Measurements from ENCODE around the gene DSG3.

Gene DSG3, protein sequence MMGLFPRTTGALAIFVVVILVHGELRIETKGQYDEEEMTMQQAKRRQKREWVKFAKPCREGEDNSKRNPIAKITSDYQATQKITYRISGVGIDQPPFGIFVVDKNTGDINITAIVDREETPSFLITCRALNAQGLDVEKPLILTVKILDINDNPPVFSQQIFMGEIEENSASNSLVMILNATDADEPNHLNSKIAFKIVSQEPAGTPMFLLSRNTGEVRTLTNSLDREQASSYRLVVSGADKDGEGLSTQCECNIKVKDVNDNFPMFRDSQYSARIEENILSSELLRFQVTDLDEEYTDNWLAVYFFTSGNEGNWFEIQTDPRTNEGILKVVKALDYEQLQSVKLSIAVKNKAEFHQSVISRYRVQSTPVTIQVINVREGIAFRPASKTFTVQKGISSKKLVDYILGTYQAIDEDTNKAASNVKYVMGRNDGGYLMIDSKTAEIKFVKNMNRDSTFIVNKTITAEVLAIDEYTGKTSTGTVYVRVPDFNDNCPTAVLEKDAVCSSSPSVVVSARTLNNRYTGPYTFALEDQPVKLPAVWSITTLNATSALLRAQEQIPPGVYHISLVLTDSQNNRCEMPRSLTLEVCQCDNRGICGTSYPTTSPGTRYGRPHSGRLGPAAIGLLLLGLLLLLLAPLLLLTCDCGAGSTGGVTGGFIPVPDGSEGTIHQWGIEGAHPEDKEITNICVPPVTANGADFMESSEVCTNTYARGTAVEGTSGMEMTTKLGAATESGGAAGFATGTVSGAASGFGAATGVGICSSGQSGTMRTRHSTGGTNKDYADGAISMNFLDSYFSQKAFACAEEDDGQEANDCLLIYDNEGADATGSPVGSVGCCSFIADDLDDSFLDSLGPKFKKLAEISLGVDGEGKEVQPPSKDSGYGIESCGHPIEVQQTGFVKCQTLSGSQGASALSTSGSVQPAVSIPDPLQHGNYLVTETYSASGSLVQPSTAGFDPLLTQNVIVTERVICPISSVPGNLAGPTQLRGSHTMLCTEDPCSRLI

DNA sequence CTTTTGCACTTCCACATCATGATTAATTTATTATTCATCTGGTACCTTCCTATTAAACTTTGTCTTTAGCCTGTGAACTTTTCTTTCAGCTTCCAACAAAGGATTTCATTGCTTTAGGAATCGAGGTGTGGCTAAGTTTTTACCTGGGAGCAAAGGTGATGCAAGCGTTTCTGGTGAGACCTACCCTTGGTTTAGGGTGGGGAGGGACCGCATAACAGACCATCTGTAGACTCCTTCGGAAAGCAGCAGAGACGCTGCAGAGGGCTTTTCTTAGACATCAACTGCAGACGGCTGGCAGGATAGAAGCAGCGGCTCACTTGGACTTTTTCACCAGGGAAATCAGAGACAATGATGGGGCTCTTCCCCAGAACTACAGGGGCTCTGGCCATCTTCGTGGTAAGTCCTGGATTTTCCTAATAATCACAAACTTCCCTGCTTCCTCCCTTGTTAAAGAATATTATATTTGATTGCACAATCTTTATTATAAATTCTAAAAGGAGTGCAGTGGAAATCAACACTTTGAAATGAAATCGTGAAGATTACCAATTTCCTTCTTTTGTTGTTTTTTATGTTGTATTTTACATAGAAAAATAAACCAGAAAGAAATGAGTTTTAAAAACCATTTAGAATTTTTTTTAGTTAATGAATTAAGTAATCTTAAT lies at the start of gene DSG3:
TSS of gene DSG3 (plus strand) at position 212 of the 662 bp plus-strand sequence. CDS start at position 349, 137 bp downstream.
- no peak for DNase-seq

DNA sequence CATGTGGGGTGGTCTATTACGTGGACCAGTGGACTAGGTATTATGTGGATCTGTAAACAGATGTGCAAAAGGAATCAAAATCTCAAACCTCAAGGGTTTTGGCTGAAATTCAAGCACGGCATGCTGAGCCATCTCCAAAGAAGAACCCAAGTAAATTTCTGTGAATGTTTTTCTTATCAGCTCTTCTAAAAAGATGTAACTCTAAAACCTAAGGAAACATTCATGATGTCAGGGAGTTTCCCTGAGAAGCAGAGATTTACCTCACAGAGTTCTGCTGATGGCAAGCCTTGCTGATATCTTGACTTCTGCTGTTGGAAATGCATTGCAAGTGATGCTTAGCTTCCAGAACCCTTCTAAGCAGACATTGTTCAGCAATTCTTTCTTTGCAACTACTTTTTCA lies 49.4 kb upstream of the DSG3 start:
- no peak for DNase-seq

DNA sequence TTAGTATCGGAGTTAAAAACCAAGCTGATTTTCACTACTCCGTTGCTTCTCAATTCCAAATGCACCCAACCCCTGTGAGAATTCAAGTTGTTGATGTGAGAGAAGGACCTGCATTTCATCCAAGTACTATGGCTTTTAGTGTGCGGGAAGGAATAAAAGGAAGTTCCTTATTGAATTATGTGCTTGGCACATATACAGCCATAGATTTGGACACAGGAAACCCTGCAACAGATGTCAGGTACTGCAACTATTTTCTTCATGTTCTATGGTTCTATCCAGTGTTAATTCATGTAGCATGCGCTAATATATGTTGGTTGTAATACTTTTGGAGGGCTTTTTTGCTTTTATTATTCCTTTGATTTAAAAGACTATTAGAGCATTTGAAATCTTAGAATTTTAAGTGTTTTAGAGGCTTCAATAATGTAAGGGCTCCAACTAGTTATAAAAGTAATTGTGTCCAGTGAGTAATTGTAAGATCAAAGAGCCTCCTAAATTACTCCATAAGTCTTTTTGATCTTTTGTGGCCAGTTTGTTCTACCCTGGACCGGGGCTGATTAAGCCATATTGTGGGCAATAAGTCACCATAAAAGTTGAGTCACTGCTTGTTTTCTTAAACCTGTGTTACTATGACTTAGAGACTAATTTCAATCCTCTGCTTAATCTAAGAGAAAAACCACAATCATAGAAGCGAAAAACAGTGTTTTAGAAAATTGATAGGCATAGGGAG lies 48.1 kb upstream of the DSG3 start:
- no peak for DNase-seq

DNA sequence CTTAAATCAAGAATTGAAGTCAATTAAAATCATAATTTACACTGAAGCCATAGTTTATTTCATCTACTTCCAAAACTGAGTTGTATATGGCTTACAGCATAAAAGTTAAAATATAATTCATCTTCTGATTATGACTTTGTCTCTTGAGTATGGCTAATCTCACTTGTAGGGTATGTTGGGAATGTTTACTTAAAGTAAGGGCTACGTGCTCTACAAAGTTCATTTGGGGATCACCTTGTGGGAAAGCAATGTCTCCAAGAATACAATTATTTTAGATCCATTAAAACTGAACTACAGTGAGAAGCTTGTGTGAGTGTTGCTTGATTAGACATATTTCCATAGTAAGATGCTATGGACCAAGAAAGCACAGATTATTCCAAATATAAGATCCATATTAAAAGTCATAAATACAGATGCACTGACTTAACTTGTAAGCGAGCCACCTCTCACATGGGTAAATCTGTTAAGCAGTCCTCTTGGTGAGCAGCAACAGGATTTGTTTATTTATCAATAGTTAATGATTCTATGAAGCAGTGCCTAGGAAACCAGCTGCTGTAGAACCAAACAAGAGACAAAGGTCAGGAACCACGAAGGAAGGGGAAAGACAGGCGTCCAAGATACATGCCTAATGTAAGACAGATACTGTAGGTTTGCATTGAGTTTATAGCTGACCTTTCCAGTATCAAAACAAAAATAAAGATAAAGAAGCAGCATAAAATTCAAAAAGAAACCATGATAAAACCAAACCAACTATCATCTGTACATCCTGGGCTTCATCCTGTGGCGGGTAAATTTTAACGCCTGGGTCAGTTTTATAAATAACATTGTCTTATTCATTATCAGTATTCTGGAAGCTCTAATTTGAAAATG lies 46.1 kb upstream of the DSG3 start:
- DNase-seq: no peak

DNA sequence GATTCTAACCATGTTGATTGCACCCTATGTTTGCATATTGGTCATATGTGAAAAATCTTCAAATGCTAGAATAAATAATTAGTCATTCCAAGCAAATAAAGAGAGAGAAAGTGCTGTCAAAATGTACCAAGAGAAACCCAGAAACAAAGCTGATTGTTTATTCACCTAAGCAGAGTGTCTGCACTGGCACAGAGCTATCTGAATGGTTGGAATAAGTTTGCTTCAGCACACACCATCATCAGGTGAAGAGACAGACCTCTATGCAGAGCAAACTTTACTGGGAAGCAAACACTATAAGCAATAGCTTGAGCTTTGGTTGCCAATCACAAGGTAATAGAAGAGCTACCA lies 45.5 kb upstream of the DSG3 start:
- no peak for DNase-seq

DNA sequence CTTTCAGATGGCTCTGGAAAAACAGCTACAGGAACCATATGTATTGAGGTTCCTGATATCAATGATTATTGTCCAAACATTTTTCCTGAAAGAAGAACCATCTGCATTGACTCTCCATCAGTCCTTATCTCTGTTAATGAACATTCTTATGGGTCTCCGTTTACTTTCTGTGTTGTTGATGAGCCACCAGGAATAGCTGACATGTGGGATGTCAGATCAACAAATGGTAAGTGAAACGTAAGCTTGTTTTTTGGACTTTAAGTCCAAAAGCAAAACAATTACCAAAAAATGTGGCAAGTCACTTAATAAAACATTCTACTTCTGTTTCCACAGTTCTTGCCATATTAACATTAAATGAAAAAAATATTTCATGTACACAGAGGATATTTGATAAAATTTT lies 44.1 kb upstream of the DSG3 start:
- DNase-seq: no peak

DNA sequence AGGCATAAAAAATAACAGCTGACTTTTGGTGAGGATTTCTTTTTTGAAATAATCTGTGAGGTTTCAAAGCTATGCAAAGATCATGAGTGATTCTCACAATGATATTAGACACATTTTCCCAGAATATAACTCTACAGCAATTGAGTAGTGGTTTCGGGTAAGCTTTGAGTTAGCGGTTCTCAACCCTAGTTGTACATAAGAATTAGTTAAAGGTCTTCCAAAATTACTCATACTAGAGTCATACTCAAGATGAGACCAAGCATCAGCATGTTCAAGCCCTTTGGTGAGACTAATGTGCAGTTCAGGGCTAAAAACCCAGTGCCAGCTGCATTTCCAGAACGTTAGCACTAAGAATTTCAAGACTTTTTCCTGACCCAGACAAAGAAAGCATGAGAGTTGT lies 39.9 kb upstream of the DSG3 start:
- DNase-seq: no peak

DNA sequence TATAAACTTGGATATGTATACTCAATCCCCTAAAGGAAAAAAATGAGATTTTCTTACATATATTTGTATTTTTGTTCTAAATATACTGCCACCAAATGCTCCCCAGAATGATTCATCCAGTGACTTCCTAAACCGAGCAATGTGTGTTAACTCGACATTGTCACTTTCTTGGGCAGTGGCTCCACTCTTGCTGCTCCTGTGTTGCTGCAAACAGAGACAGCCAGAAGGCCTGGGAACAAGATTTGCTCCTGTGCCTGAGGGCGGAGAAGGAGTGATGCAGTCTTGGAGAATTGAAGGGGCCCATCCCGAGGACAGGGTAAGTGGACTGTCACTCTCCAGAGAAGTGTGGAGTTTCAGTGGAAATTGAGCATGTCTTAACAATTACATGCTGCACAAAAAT lies 38.3 kb upstream of the DSG3 start:
- DNase-seq: no peak

DNA sequence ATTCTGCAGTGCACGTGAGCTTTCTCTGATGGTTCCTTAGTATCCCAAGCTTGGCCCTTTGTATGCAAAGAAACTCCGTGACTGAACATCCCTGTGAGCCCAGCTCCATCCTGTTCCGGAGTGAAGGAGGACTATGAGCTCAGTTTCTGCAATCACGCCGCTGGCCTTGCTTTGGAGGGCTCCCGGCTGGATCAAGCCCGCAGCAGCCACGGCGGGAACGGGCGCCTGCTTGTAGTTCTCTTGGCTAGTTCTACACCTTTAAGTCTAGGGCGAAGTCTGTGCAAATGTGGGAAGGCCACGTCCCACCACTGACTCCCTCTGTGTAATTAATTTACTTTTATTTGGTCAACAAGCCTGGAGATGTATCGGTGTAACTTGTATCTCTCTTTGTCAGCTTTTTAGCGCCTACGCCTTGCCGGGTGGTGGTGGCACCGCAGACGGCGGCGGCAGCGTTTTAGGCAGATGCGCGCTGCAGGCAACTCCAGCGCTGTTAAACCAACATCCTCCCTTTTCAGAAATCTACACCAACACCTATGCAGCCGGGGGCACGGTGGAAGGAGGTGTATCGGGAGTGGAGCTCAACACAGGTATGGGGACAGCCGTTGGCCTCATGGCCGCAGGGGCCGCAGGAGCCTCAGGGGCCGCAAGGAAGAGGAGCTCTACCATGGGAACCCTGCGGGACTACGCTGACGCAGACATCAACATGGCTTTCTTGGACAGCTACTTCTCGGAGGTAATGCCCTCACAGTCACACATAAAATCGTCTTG lies 36.6 kb upstream of the DSG3 start:
- no peak for DNase-seq

DNA sequence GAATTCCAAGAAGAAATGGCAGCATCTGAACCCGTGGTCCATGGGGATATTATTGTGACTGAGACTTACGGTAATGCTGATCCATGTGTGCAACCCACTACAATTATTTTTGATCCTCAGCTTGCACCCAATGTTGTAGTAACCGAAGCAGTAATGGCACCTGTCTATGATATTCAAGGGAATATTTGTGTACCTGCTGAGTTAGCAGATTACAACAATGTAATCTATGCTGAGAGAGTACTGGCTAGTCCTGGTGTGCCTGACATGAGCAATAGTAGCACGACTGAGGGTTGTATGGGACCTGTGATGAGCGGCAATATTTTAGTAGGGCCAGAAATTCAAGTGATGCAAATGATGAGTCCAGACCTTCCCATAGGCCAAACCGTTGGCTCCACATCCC lies 34.4 kb upstream of the DSG3 start:
- no peak for DNase-seq

DNA sequence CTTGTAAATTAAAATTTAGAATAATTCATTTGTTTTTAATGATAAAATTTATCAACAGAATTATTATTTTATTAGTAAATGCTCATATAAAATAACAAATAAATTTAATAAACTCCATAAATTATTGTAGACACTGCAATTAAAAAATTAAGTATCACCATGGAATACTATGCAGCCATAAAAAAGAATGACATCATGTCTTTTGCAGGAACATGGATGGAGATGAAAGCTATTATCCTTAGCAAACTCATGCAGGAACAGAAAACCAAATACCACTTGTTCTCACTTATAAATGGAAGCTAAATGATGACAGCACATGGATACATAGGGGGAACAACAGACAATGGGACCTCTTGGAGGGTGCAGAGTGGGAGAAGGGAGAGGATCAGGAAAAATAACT lies 29.7 kb upstream of the DSG3 start:
- no peak for DNase-seq

DNA sequence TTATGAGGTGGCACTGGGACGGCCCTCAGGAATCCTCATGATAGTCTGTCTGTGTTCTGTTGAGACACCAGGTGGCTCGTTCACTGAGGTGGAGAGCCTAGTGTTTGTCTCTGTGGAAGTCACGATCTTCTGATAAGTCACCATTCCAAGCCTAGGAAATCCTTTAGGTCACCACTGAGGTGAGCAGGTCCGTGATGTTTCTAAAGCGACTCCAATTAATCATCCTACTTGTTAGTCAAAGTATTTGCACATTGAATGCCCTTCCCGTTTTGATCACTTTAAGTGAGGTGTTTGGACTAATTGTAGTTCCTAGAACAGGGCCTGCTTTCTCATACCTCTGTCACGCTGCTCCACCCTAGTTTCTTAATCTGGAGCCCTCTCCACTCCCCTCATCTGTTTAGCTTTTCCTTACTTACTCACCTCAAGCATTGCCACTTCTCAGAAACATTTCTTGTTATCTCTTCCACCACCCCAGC lies 28.0 kb upstream of the DSG3 start:
- no peak for DNase-seq

DNA sequence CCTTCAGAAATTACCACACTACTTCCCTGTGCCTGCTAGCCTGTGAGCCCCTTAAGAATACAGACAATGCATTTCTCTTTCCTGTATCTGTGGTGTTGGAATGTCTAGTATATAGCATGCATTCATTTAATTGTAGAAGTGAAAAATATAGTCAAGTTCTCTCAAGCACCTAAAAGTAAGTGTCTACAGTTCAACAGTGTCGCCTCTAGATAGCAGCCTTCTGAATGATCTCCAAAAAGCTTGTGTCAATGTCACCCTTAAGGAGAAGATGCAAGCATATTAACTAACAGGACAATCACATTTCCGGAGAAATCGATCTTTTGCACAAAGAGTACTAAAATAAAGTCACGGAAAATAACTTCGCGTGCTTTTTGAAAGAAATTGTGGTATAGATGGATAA lies 27.5 kb upstream of the DSG3 start:
- no peak for DNase-seq

DNA sequence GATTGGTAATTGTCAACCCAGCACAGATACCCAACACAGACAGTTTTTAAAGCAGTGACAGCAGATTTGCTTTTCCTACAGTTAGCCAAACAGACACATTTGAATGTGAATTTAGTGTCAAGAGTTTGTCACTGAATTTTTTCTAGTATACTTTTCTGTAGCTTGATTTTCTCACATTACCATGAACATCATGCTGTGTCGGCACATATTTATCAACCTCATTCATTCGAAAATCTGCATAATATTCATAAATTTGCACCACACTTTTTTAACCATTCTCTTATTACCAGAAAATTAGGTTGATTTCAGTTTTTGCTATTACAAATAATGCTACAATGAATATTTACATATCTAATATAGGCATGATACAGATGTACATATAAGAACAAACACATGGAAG lies 27.0 kb upstream of the DSG3 start:
- DNase-seq: no peak

DNA sequence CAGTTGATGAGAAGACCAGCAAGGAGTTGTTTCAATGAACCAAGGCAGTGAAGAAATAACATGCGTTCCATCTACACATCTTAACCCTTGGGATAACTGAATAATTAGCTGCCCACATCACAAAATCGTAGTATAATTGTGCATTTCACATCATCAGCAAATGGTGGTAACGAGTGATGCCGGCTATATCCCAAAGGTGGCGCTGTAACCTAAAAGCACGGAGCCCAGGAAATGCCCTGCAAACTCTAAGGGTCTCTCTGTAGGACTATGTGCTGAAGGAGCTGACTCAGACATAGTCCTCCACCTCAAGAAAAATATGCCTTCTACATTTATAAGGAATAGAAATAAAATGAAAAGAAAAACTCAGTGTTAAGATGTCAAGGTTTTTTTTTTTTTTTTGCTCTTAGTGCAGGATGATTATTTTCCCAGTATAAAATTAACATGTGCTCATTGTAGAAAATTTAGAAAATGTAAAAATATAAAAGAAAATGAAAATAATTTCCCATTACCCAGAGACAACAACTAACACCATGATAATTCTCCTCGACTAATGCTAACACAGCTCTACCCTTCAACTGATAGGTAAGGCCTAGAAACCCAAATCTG lies 23.1 kb upstream of the DSG3 start:
- peak; percentile 0 for DNase-seq

DNA sequence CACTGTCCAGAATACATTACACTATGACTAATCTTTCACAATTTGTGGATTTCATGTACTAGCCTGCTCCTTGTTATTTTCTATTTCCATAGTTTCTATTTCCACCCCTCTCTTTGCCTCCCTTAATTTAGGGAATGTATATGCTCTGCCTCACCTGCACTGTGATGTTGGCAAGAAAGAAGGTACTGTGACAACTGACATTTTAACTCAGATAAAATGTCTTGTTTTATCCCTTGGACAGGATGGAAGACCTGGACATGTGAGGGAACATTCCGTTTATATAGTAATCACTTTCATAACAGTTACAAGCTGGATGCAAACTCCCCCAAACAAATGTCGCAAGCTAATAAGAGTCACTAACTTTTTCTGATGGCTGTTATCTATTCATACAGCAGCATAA lies 21.5 kb upstream of the DSG3 start:
- no peak for DNase-seq

DNA sequence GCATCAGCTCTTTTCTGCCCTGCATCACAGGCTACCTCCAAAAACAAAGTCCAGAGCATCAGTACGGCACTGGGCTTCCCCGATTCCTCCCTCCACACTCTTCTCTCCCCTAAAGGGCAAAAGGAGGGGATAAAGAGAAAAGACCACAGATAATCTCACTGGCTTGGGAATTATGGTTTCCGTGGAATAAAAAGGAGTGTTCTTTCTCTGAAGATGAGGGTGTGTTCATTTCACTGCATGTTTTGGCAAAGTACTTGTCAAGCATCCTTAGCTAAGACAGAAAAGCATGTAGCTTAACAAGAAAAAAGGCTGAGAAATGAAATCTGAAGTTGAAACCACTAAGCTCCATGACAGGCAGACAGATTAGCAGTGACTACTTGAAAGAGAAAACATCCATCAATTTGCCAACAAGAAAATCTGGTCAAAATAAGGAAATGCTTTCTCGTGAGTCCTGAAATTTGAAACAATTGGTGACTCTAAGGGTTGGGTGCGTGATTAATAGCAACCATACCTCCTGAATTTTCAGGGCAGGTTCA lies 20.6 kb upstream of the DSG3 start:
- no peak for DNase-seq

DNA sequence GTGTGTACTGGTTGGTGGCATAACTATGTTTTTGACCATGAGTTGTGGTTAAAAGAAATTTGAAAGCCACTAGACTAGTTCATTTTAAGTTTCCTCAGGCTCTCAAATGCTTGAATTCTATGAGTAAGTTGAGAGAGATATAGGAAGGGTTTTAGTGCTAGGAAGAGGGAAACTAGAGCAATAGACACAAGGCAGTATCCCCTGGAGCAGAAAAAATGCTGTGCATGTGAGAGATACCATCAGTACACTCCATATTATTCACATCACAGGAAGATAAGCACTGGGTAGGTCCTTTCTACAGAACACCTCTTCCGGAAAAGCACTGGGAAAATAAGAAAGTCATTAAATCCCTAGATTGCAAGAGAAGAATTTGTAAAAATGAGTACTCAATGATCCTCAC lies 19.3 kb upstream of the DSG3 start:
- no peak for DNase-seq

DNA sequence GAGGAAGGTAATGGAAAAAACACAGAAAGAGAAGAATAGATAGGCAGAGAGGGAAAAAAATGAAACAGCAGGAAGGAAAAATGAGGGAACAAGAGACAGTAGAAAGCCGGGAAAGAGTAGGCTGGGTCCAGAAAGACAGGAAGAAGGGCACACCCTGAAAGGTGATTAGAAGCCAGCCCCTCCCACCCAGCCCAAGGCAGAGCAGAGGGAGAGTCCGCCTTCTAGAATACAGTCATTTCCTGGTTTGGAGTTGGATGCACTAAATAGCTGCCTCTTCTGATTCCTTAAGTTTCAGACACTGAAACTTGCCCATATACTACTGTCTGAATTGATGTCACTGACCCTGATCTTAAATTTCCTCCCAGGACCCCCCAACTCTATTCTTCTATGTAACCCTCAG lies 17.9 kb upstream of the DSG3 start:
- no peak for DNase-seq

DNA sequence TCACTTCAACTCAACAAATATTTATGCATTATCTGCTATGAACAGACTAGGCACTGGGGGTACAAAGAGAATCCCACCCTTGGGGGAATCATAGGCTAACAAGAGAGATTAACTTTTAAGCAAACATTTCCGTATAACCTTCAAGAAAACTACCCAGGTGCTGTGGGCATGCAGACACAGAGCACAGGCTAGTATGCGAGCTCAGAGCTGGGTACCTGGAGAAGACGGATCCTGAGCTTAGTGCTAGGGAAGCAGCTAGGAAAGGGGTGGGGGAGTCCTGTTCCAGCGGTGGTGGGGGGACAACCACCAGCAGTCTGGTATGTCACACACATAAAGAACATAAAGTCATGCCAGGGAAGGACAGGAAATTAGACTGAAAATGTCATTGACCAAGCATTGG lies 17.5 kb upstream of the DSG3 start:
- DNase-seq: no peak
